ENCODE measurements around the gene NEURL1.

NEURL1 gene

GRCh38 chr10:103549349-103549685 is 55.8 kb downstream of the NEURL1 start:
- FAIRE-seq, result no peak

GRCh38 chr10:103550229-103550628 is 56.7 kb downstream of the NEURL1 start:
- no peak for FAIRE-seq

- no peak for FAIRE-seq
Measured at GRCh38 chr10:103551619-103552602, 58.4 kb downstream of the NEURL1 start.

GRCh38 chr10:103552856-103553742 is 59.6 kb downstream of the NEURL1 start:
- no peak for FAIRE-seq

- no peak for FAIRE-seq
Measured at GRCh38 chr10:103553743-103554487, 60.4 kb downstream of the NEURL1 start.

- no peak for FAIRE-seq
Measured at GRCh38 chr10:103554488-103555324, 61.2 kb downstream of the NEURL1 start.

GRCh38 chr10:103555325-103555649 is 61.8 kb downstream of the NEURL1 start:
- FAIRE-seq, result no peak

GRCh38 chr10:103555712-103556111 is 62.2 kb downstream of the NEURL1 start:
- no peak for FAIRE-seq

- no peak for FAIRE-seq
Measured at GRCh38 chr10:103556383-103557007, 63.0 kb downstream of the NEURL1 start.

- no peak for FAIRE-seq
Measured at GRCh38 chr10:103557455-103557854, 64.0 kb downstream of the NEURL1 start.

GRCh38 chr10:103558911-103559310 is 65.4 kb downstream of the NEURL1 start:
- no peak for FAIRE-seq

GRCh38 chr10:103559776-103560175 is 66.3 kb downstream of the NEURL1 start:
- FAIRE-seq, result no peak

- no peak for FAIRE-seq
Measured at GRCh38 chr10:103560886-103561285, 67.4 kb downstream of the NEURL1 start.

- no peak for FAIRE-seq
Measured at GRCh38 chr10:103562383-103562782, 68.9 kb downstream of the NEURL1 start.

- FAIRE-seq, result no peak
Measured at GRCh38 chr10:103563231-103564115, 70.0 kb downstream of the NEURL1 start.

- no peak for FAIRE-seq
Measured at GRCh38 chr10:103564116-103564501, 70.6 kb downstream of the NEURL1 start.

- FAIRE-seq, result no peak
Measured at GRCh38 chr10:103564776-103565520, 71.4 kb downstream of the NEURL1 start.

GRCh38 chr10:103566536-103566935 is 73.0 kb downstream of the NEURL1 start:
- no peak for FAIRE-seq

- no peak for FAIRE-seq
Measured at GRCh38 chr10:103568505-103568904, 75.0 kb downstream of the NEURL1 start.

- FAIRE-seq, result no peak
Measured at GRCh38 chr10:103569896-103570295, 76.4 kb downstream of the NEURL1 start.

All from TTC549 (cell line).